Neural cell (in vitro differentiated cells): ENCODE data around the gene SLC30A4. TPM values are rescaled to one million over a fixed set of nuclear protein-coding genes. Genes with fewer than 3 reads are reported as not detected.
"Not testable (repeated sequence)": the region's sequence is repeated elsewhere in the genome, so short reads cannot be mapped to it uniquely, and the experiment has no call there.

ENCODE experiments used
- H2AFZ ChIP-seq: fragments of 200-600, 300-800 bp; sonication (generic), shearing (Covaris generic); 2 replicates; pipeline ENCODE4 v1.6.0; 2014; ENCODE audit warnings: low read depth, mild to moderate bottlenecking, antibody characterized with exemption, low read length, moderate library complexity
- H3F3A ChIP-seq: fragments of 200-600 bp; shearing (Covaris generic); 2 replicates; pipeline ENCODE4 v1.6.1; 2016; ENCODE audit warnings: mild to moderate bottlenecking, moderate library complexity, mixed read lengths, antibody characterized with exemption, low read length; ENCODE audit not compliant: insufficient read depth, poor library complexity, severe bottlenecking
- H3K27ac ChIP-seq: fragments of 200-600, 300-800 bp; sonication (generic), shearing (Covaris generic); 2 replicates; pipeline ENCODE4 v1.5.1; 2014; ENCODE audit warnings: mild to moderate bottlenecking, low read length, moderate library complexity
- H3K27me3 ChIP-seq: fragments of 300-800, 200-600 bp; sonication (generic), shearing (Covaris generic); 2 replicates; pipeline ENCODE4 v1.6.0; 2014; ENCODE audit warnings: mild to moderate bottlenecking, low read depth, low read length, moderate library complexity; ENCODE audit not compliant: insufficient read depth
- H3K36me3 ChIP-seq: fragments of 300-800, 200-600 bp; sonication (generic), shearing (Covaris generic); 2 replicates; pipeline ENCODE4 v1.5.1; 2014; ENCODE audit warnings: mild to moderate bottlenecking, antibody characterized with exemption, low read length, moderate library complexity; ENCODE audit not compliant: insufficient read depth
- H3K4me2 ChIP-seq: fragments of 300-800, 200-600 bp; sonication (generic), shearing (Covaris generic); 2 replicates; pipeline ENCODE4 v1.6.0; 2014; ENCODE audit warnings: mild to moderate bottlenecking, low read length
- H3K4me3 ChIP-seq: fragments of 300-800, 200-600 bp; sonication (generic), shearing (Covaris generic); 2 replicates; pipeline ENCODE4 v1.5.1; 2014; ENCODE audit warnings: mild to moderate bottlenecking, low read length, moderate library complexity
- H3K79me2 ChIP-seq: fragments of 200-600 bp; shearing (Covaris generic); replicated peaks from 2 replicates; pipeline ENCODE4 v1.6.0; 2014; ENCODE audit warnings: mild to moderate bottlenecking, low read length, moderate library complexity; ENCODE audit not compliant: insufficient read depth
- H3K9ac ChIP-seq: fragments of 300-800, 200-600 bp; sonication (generic), shearing (Covaris generic); 2 replicates; pipeline ENCODE4 v1.6.1; 2016; ENCODE audit warnings: mild to moderate bottlenecking, low read length, mixed read lengths
- H3K9me2 ChIP-seq: fragments of 200-600 bp; shearing (Covaris generic); 2 replicates; pipeline ENCODE4 v1.6.1; 2016; ENCODE audit warnings: mild to moderate bottlenecking, low read length, mixed read lengths; ENCODE audit not compliant: insufficient read depth
- H3K9me3 ChIP-seq: fragments of 200-600, 300-800 bp; sonication (generic), shearing (Covaris generic); 2 replicates; pipeline ENCODE4 v1.6.1; 2016; ENCODE audit warnings: mild to moderate bottlenecking, mixed run types, low read length, moderate library complexity, mixed read lengths
- H4K20me1 ChIP-seq: fragments of 200-600 bp; shearing (Covaris generic); 2 replicates; pipeline ENCODE4 v1.6.1; 2016; ENCODE audit warnings: mild to moderate bottlenecking, mixed run types; ENCODE audit not compliant: insufficient read depth
- CTCF ChIP-seq: fragments of 450-650 bp; IDR thresholded peaks from 2 replicates; pipeline ENCODE4 v1.5.1; 2014; ENCODE audit warnings: antibody characterized with exemption, mild to moderate bottlenecking, moderate library complexity; ENCODE audit not compliant: poor library complexity, severe bottlenecking
- EP300 ChIP-seq: fragments of 450-650 bp; conservative IDR thresholded peaks from 2 replicates; pipeline ENCODE4 v1.6.1; 2014; ENCODE audit warnings: antibody characterized with exemption, mild to moderate bottlenecking, moderate library complexity; ENCODE audit not compliant: poor library complexity, severe bottlenecking
- EZH2 ChIP-seq: fragments of 200-600, 300-800 bp; shearing (Covaris generic), sonication (generic); IDR thresholded peaks from 2 replicates; pipeline ENCODE4 v1.6.1; 2014; ENCODE audit warnings: antibody characterized with exemption, low read length, borderline replicate concordance, mild to moderate bottlenecking; ENCODE audit not compliant: insufficient read depth, poor library complexity, severe bottlenecking
- MXI1 ChIP-seq: fragments of 450-650 bp; conservative IDR thresholded peaks from 2 replicates; pipeline ENCODE4 v1.6.1; 2014; ENCODE audit warnings: antibody characterized with exemption, mild to moderate bottlenecking; ENCODE audit not compliant: poor library complexity, severe bottlenecking
- POLR2AphosphoS5 ChIP-seq: IDR thresholded peaks from 2 replicates; pipeline ENCODE4 v1.6.1; 2012
- RAD21 ChIP-seq: fragments of 450-650 bp; conservative IDR thresholded peaks from 2 replicates; pipeline ENCODE4 v1.6.1; 2014; ENCODE audit warnings: antibody characterized with exemption, mild to moderate bottlenecking, moderate library complexity
- REST ChIP-seq: IDR thresholded peaks from 2 replicates; pipeline ENCODE4 v1.6.1; 2012; ENCODE audit warnings: borderline replicate concordance
- SMC3 ChIP-seq: fragments of 450-650 bp; conservative IDR thresholded peaks from 2 replicates; pipeline ENCODE4 v1.6.1; 2014; ENCODE audit warnings: antibody characterized with exemption, mild to moderate bottlenecking, moderate library complexity; ENCODE audit not compliant: poor library complexity
- TAF1 ChIP-seq: IDR thresholded peaks from 2 replicates; pipeline ENCODE4 v1.6.1; 2012; ENCODE audit warnings: low read depth
- polyA plus RNA-seq: library from polyadenylated mRNA; depleted of rRNA; stranded (reverse); fragments of >200 nt; gene quantifications from 2 replicates; pipeline ENCODE4 v1.2.3, GENCODE V29; 2014

SLC30A4 gene
- polyA plus RNA-seq, 1 donor from 2014 or later: 6.7 TPM

- Histone ChIP-seq H3K79me2 (no peaks in the 10 kb centered on the region), H2AFZ (no peak overlapping the region), H3K36me3 (no peaks in the 10 kb centered on the region), H3K4me2 (no peak overlapping the region), H3F3A (no peaks in the 10 kb centered on the region), H3K9ac (no peak overlapping the region), H3K4me3 (no peak overlapping the region), H4K20me1 (no peaks in the 10 kb centered on the region), H3K27ac (no peak overlapping the region), H3K27me3 (no peaks in the 10 kb centered on the region), H3K9me3 (no peaks in the 10 kb centered on the region), H3K9me2 (no peaks in the 10 kb centered on the region)
- TF ChIP-seq RAD21 (no peak), EP300 (no peak), SMC3 (no peak), POLR2AphosphoS5 (no peak), TAF1 (no peak), CTCF (no peak), MXI1 (no peak), REST (no peak), EZH2 (no peak)
These were observed 11.7 kb downstream of the SLC30A4 start for GRCh38 chr15:45510758-45511280.

- not testable (repeated sequence) for H3K9ac ChIP-seq, H2AFZ ChIP-seq, H3K36me3 ChIP-seq, H3K9me3 ChIP-seq, H3F3A ChIP-seq, H3K9me2 ChIP-seq, H3K79me2 ChIP-seq, H4K20me1 ChIP-seq, H3K27me3 ChIP-seq, H3K4me2 ChIP-seq, H3K27ac ChIP-seq, H3K4me3 ChIP-seq
These were observed 15.4 kb downstream of the SLC30A4 start for GRCh38 chr15:45507143-45507542.

- H3K27me3 ChIP-seq: no peaks in the 10 kb centered on the region
- H3K4me2 ChIP-seq: no peak overlapping the region
- H3K27ac ChIP-seq: no peak overlapping the region
- no peak overlapping the region for H2AFZ ChIP-seq
- no peaks in the 10 kb centered on the region for H3F3A ChIP-seq
- H4K20me1 ChIP-seq: no peaks in the 10 kb centered on the region
- TF ChIP-seq RAD21 (no peak), MXI1 (no peak), EP300 (no peak), TAF1 (no peak), POLR2AphosphoS5 (no peak), CTCF (no peak), EZH2 (no peak), REST (no peak), SMC3 (no peak)
- no peak overlapping the region for H3K4me3 ChIP-seq
- no peaks in the 10 kb centered on the region for H3K9me3 ChIP-seq
- no peaks in the 10 kb centered on the region for H3K9me2 ChIP-seq
- H3K36me3 ChIP-seq: no peaks in the 10 kb centered on the region
- no peaks in the 10 kb centered on the region for H3K79me2 ChIP-seq
- no peak overlapping the region for H3K9ac ChIP-seq
These were observed 23.1 kb downstream of the SLC30A4 start for GRCh38 chr15:45499426-45499825.
